Fibroblast of the aortic adventitia (primary cell): ENCODE results near the gene CELF4. TPM values are rescaled to one million over a fixed set of nuclear protein-coding genes. Genes with fewer than 3 reads are reported as not detected.
"Not testable (repeated sequence)": the region's sequence is repeated elsewhere in the genome, so short reads cannot be mapped to it uniquely, and the experiment has no call there.

Source experiments
- DNase-seq: peaks from one replicate; pipeline ENCODE4 v3.0.0-alpha.2; 2010; ENCODE audit warnings: low read depth
- H3K4me3 ChIP-seq: 2 replicates; pipeline ENCODE4 v1.5.1; 2011; ENCODE audit warnings: low read depth, mild to moderate bottlenecking, control low read depth, low read length, moderate library complexity
- total RNA-seq: library from RNA; depleted of rRNA; stranded (reverse); fragments of >200 nt; gene quantifications from 2 replicates; pipeline ENCODE4 v1.2.3, GENCODE V29; 2012; ENCODE audit warnings: low replicate concordance
- TF ChIP-seq, protein P1 (sequence below): IDR thresholded peaks from 2 replicates; pipeline ENCODE4 v1.5.1; 2011; ENCODE audit warnings: mild to moderate bottlenecking, low read length, control low read depth, inconsistent platforms; ENCODE audit not compliant: insufficient read depth

The CELF4 gene
- total RNA-seq, 1 donor: not detected

DNA sequence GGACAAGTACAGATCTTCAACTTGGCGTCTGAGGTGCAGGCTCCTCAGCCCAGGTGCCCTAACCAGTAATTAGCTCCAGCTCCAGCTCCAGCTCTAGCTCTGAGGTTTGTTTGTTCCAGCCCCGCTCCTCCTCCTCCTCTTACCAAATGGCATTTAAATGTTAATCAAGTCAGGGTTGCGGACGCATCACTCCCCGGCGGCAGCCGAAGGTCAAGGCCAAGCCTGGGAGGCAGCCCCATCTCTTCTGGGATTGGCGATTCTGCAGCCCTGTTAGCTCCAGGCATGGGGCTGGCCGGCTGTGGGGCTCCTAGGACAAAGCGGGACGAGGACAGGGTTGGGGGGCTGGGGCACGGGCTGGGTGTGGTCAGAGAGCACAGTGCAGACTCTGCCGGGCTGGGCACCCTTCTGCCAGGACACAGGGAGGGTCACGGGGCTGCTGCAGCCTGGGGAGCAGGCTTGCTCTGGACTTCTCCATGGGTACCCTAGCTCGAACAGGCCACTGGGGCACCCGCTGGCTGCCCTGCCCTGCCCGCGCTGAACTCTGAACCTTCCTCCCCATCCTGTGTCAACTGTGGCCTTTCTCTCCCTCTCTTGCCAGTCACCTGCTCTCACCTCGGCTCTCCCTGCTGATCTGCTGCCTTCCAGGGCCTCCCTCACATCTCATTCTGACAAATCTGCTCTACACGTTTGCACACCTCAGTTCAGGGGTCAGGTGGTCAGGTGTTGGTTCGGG is 203.3 kb downstream of the CELF4 start:
- TF ChIP-seq, protein P1, sequence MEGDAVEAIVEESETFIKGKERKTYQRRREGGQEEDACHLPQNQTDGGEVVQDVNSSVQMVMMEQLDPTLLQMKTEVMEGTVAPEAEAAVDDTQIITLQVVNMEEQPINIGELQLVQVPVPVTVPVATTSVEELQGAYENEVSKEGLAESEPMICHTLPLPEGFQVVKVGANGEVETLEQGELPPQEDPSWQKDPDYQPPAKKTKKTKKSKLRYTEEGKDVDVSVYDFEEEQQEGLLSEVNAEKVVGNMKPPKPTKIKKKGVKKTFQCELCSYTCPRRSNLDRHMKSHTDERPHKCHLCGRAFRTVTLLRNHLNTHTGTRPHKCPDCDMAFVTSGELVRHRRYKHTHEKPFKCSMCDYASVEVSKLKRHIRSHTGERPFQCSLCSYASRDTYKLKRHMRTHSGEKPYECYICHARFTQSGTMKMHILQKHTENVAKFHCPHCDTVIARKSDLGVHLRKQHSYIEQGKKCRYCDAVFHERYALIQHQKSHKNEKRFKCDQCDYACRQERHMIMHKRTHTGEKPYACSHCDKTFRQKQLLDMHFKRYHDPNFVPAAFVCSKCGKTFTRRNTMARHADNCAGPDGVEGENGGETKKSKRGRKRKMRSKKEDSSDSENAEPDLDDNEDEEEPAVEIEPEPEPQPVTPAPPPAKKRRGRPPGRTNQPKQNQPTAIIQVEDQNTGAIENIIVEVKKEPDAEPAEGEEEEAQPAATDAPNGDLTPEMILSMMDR: no peak
- no peak for DNase-seq
- H3K4me3 ChIP-seq: no peak overlapping the region

DNA sequence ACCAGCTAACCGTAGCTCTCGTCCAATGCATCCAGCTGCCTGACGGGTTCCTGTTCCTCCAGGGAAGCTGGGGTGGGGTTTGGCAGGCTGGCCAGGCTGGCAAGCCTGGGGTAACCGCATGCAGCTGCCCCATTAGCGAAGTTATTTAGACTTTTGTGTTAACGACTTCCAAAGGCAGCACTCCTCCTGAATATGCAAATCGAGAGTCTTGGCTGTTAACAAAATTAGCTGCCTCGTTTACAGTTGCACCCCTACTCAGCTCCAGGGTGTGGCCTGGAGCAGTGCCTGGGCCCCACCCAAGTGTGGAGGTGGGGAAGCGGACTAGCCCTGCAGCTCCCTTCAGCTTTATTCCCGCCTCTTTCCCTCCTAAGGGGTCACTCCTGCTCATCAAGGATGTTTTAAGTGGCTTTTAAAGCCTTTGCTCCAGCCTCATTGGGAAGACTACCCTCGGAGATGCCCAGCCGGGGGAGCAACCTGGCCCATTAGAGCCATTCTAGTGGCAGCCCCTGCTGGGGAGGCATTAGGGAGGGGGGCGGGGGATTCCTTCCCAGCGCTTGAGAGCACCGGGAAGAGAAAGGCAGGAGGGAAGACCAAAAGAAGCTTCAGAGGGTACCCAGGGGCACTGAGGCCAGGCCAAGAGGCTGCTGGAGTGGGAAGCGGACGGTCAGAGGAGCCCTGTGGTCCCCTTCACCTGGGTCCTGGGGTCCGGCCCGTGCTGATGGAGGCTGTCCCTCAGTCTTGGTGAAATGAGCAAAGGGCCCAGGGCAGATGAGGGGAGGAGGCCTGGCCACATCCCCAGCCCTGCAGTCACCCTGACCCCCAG is 204.1 kb downstream of the CELF4 start:
- no peak overlapping the region for H3K4me3 ChIP-seq
- no peak for DNase-seq
- TF ChIP-seq, protein P1: no peak

DNA sequence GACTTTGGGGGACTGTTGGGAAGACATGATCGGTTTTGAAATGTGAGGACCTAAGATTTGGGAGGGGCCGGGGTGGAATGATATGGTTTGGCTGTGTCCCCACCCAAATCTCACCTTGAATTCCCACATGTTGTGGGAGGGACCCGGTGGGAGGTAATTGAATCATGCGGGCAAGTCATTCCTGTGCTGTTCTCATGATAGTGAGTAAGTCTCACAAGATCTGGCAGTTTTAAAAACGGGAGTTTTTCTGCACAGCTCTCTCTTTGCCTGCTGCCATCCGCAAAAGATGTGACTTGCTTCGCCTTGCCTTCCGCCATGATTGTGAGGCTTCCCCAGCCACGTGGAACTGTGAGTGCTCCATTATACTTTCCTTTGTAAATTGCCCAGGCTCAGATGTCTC is 207.5 kb downstream of the CELF4 start:
- H3K4me3 ChIP-seq, DNase-seq: not testable (repeated sequence)

DNA sequence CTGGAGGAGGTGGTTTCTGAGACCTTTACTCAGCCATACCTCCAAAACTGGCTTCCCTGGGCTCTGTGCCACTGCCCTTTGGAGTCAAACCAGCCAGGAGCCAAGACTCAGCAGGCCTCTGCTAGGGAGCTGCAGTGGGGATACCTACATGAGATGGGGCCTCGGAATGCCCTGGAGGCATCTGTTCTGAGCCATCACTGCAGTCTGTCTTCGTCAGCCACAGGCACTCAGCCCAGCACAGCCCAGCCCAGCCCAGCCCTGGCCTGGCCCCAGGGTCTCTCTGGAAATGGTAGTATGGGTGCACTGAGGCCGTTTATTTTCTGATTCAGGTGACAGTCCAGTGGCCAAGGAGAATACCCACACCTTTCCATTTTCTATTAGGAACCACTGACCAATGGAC is 209.8 kb downstream of the CELF4 start:
- DNase-seq: no peak
- TF ChIP-seq, protein P1: no peak
- H3K4me3 ChIP-seq: no peak overlapping the region

DNA sequence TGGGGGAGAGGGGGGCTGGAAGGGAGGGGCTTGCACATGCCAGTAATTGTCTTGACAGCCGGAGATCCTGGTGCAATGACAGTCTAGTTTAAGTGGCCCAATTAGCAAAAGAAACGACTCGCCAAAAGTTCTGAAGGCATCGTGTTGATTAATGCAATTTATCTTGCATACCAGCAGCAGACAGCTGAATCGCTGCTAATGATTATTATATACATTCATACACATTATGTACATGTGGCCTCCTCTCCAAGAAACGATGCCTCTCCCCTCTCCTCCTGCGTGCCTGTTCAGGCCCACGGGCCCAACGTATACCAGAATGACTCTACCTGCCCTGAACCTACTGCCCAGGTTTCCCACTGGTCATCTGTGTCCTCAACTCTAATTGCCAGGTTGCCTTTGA is 214.5 kb downstream of the CELF4 start:
- TF ChIP-seq, protein P1: no peak
- DNase-seq: no peak

DNA sequence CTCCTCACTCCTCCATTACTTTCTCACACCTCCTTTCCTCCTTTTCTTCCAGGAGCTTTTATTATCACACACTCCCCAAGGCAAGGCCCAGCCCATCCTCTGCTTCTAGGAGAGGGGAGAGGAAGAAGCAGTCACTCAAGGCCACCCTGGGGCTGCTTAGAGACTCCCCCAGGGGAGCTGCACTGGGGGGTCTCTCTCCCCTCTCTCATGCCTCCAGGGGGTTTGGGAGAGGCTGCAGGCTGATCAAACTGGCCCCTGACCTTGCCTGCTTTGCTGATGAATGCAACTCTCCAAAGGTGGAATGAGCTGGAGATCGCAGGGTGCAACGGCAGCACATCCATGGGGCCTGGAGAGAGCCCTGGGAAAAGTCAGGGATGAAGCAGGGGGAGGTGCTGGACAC is 216.9 kb downstream of the CELF4 start:
- TF ChIP-seq, protein P1: no peak

More for the DNA sequence above, 214.5 kb downstream of the CELF4 start:
- H3K4me3 ChIP-seq: no peak overlapping the region

DNA sequence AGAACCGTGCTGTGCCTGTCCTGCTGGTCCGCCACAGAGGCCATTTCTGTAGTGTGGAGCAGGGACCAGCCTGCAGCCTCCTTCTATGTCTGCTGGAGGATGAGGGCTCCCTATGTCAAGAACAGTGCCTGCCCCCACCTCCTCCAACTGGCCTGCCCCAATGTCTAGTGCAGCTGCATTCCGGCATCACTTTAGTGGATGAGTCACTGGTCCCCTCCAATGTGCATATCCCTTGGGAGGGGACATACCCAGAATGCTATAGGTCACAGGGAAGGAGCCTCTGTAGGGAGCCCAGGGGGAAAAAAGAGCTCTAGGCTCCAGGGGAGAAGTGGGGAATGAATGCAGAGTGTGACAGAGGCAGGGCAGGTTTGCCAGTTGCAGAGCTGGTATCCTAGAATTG is 219.6 kb downstream of the CELF4 start:
- no peak overlapping the region for H3K4me3 ChIP-seq
- DNase-seq: no peak
- TF ChIP-seq, protein P1: no peak

More for the DNA sequence above, 216.9 kb downstream of the CELF4 start:
- no peak for DNase-seq
- no peak overlapping the region for H3K4me3 ChIP-seq
